Measurements from ENCODE around the gene CCDC106.

CCDC106 gene

GRCh38 chr19:55700813-55701212, 52.8 kb downstream of the CCDC106 start:
- no peak for DNase-seq

- no peak for DNase-seq
These were observed 54.2 kb downstream of the CCDC106 start for GRCh38 chr19:55702131-55702627.

All from NCI-H774 (cell line).